BJ (cell line): ENCODE data around the gene PLAAT4. TPM values are rescaled to one million over a fixed set of nuclear protein-coding genes. Genes with fewer than 3 reads are reported as not detected.

Experiments
- CTCF ChIA-PET: fragments of 350-600 bp; formaldehyde crosslinking; extraction: SDS; loops from one replicate; lab custom pipeline; 2021; ENCODE audit warnings: antibody characterized with exemption, inconsistent platforms; lab: Yijun Ruan, JAX
- POLR2A ChIA-PET: fragments of 300-600 bp; sonication (Branson Sonifier 250); formaldehyde crosslinking; extraction: SDS; loops from one replicate; lab custom pipeline; 2021; ENCODE audit warnings: antibody characterized with exemption; lab: Charles Lee
- DNase-seq: peaks from one replicate; pipeline ENCODE4 v3.0.0-alpha.2; 2011; ENCODE audit warnings: low read depth
- H3K27me3 ChIP-seq: 2 replicates; pipeline ENCODE4 v1.6.0; 2011; ENCODE audit warnings: low read length; ENCODE audit not compliant: control insufficient read depth, insufficient read depth
- H3K36me3 ChIP-seq: 2 replicates; pipeline ENCODE4 v1.5.1; 2011; ENCODE audit warnings: low read length; ENCODE audit not compliant: control insufficient read depth, insufficient read depth
- H3K4me3 ChIP-seq: 2 replicates; pipeline ENCODE4 v1.5.1; 2011; ENCODE audit warnings: low read depth, mild to moderate bottlenecking, control low read depth, low read length
- CTCF ChIP-seq: IDR thresholded peaks from 2 replicates; pipeline ENCODE4 v1.5.1; 2011; ENCODE audit warnings: low read depth, mild to moderate bottlenecking, control low read depth, inconsistent platforms, low read length, moderate library complexity; ENCODE audit not compliant: insufficient read depth
- polyA plus RNA-seq: library from polyadenylated mRNA; depleted of rRNA; stranded (reverse); fragments of >200 nt; gene quantifications from 2 replicates; pipeline ENCODE4 v1.2.3, GENCODE V29; 2011

PLAAT4 gene
- polyA plus RNA-seq, 1 experiment, result 7.1 TPM

GRCh38 chr11:63504933-63505586 is 31.5 kb upstream of the PLAAT4 start:
- DNase-seq, result no peak
- peaks cover 2% of the 10 kb centered on the region for H3K27me3 ChIP-seq
- no peak overlapping the region for H3K4me3 ChIP-seq
- CTCF ChIA-PET, result no interaction called here
- no peak for TF ChIP-seq CTCF
- POLR2A ChIA-PET, result no interaction called here
- H3K36me3 ChIP-seq, result no peaks in the 10 kb centered on the region

GRCh38 chr11:63505857-63506528 is 30.6 kb upstream of the PLAAT4 start, which contains the start of gene LGALS12:
TSS of gene LGALS12 (plus strand) at chr11:63506084. CDS start at chr11:63506459, 375 bp downstream.
- ChIA-PET CTCF (interaction anchor here (0.6 to 2.4 kb wide), 3 partner anchors 15 to 133 kb away, joined by 3 to 8 read pairs (median 3); partner anchors contain the start of gene PLAAT5), POLR2A (no interaction called here)
- TF ChIP-seq CTCF, result no peak
- no peaks in the 10 kb centered on the region for H3K36me3 ChIP-seq
- peaks cover 2% of the 10 kb centered on the region for H3K27me3 ChIP-seq
- DNase-seq, result no peak
- H3K4me3 ChIP-seq, result no peak within 1 kb of the TSS

- CTCF ChIA-PET, result interaction anchor here (0.6 to 2.4 kb wide), 2 partner anchors 16 to 132 kb away, joined by 3 to 8 read pairs; partner anchors contain the start of gene PLAAT5
- no peak for DNase-seq
- no peak for TF ChIP-seq CTCF
- Histone ChIP-seq H3K36me3 (no peaks in the 10 kb centered on the region), H3K4me3 (no peak overlapping the region), H3K27me3 (peaks cover 2% of the 10 kb centered on the region)
- POLR2A ChIA-PET, result no interaction called here
Observed at GRCh38 chr11:63506876-63507275, 29.7 kb upstream of the PLAAT4 start.

- CTCF ChIA-PET, result interaction anchor here (0.8 to 2.4 kb wide), 2 partner anchors 17 to 29 kb away, joined by 3 to 8 read pairs; partner anchors contain the start of gene PLAAT5
- POLR2A ChIA-PET, result no interaction called here
Observed at GRCh38 chr11:63507511-63507910, 29.1 kb upstream of the PLAAT4 start.

More at GRCh38 chr11:63507511-63507910, 29.1 kb upstream of the PLAAT4 start:
- no peak overlapping the region for H3K4me3 ChIP-seq
- DNase-seq, result no peak
- TF ChIP-seq CTCF, result no peak
- H3K27me3 ChIP-seq, result peaks cover 2% of the 10 kb centered on the region
- H3K36me3 ChIP-seq, result no peaks in the 10 kb centered on the region
